Endothelial cell of umbilical vein (primary cell): Measurements from ENCODE around the gene PEX5L. TPM values are rescaled to one million over a fixed set of nuclear protein-coding genes. Genes with fewer than 3 reads are reported as not detected.

ENCODE experiments used
- BruUV-seq: library from RNA; stranded (reverse); fragments of 400-500 nt; replicated peaks from 2 replicates; lab custom pipeline; 2021; lab: Mats Ljungman, UMichigan
- CTCF ChIA-PET: fragments of 300-600, 350-600 bp; sonication (Branson Sonifier 250); formaldehyde crosslinking; loops from one replicate; lab custom pipeline; 2021; ENCODE audit warnings: antibody characterized with exemption, inconsistent platforms; lab: Charles Lee
- POLR2A ChIA-PET: fragments of 300-600, 350-600 bp; sonication (Branson Sonifier 250); formaldehyde crosslinking; loops from one replicate; lab custom pipeline; 2021; ENCODE audit warnings: antibody characterized with exemption, inconsistent platforms; lab: Charles Lee
- DNase-seq: peaks from one replicate; pipeline ENCODE4 v3.0.0-alpha.2; 2011; ENCODE audit warnings: low read depth, low spot score
- FAIRE-seq: peaks from 2 replicates; lab custom pipeline; 2011; peaks lifted over from hg19 to GRCh38; lab: Jason Lieb, UNC
- H2AFZ ChIP-seq: 2 replicates; pipeline ENCODE4 v1.6.0; 2012; ENCODE audit warnings: low read depth, low read length, control low read depth, inconsistent platforms
- H3K27ac ChIP-seq: 2 replicates; pipeline ENCODE4 v1.5.1; 2011; ENCODE audit warnings: low read depth, mild to moderate bottlenecking, control low read depth, low read length, moderate library complexity; ENCODE audit not compliant: insufficient read depth
- H3K27me3 ChIP-seq, 2 experiments: 2 replicates each; pipeline versions ENCODE4 v1.6.0 to v1.6.1; 2011; ENCODE audit warnings: low read length in 2 of 2, mixed read lengths in 1 of 2; ENCODE audit not compliant: control insufficient read depth in 2 of 2, insufficient read depth in 2 of 2
- H3K36me3 ChIP-seq, 2 experiments: 2 replicates in 1 of 2; 3 replicates in 1 of 2; pipeline ENCODE4 v1.5.1; 2011; ENCODE audit warnings: low read length in 2 of 2, mild to moderate bottlenecking in 1 of 2, moderate library complexity in 1 of 2; ENCODE audit not compliant: control insufficient read depth in 2 of 2, insufficient read depth in 2 of 2; ENCODE audit errors: extremely low read depth in 1 of 2
- H3K4me1 ChIP-seq: 3 replicates; pipeline ENCODE4 v1.5.1; 2011; ENCODE audit warnings: mild to moderate bottlenecking, low read length; ENCODE audit not compliant: control insufficient read depth, insufficient read depth; ENCODE audit errors: extremely low read depth
- H3K4me2 ChIP-seq: 2 replicates; pipeline ENCODE4 v1.6.1; 2011; ENCODE audit warnings: low read length, control low read depth, mixed read lengths; ENCODE audit not compliant: insufficient read depth
- H3K4me3 ChIP-seq, 3 experiments: fragments of 200-600 bp in 1 of 3; sonication (generic), shearing (Covaris generic) in 1 of 3; replicated peaks in 1 of 3; 2 replicates each; pipeline ENCODE4 v1.5.1; 2011 to 2016; ENCODE audit warnings: control low read depth in 3 of 3, low read length in 3 of 3, mild to moderate bottlenecking in 2 of 3, inconsistent platforms in 1 of 3, low read depth in 1 of 3, moderate library complexity in 1 of 3; ENCODE audit not compliant: insufficient read depth in 1 of 3
- H3K79me2 ChIP-seq: 2 replicates; pipeline ENCODE4 v1.6.0; 2012; ENCODE audit warnings: low read length, inconsistent platforms; ENCODE audit not compliant: control insufficient read depth, insufficient read depth
- H3K9ac ChIP-seq: replicated peaks from 2 replicates; pipeline ENCODE3; 2011; ENCODE audit warnings: low read length, control low read depth; ENCODE audit not compliant: insufficient read depth; ENCODE audit errors: extremely low read depth
- H3K9me1 ChIP-seq: replicated peaks from 3 replicates; pipeline ENCODE4 v1.6.0; 2011; ENCODE audit warnings: mild to moderate bottlenecking, low read length; ENCODE audit not compliant: control insufficient read depth, insufficient read depth; ENCODE audit errors: extremely low read depth
- H3K9me3 ChIP-seq: replicated peaks from 2 replicates; pipeline ENCODE4 v1.5.1; 2012; ENCODE audit warnings: low read length, inconsistent platforms; ENCODE audit not compliant: control insufficient read depth, insufficient read depth
- H4K20me1 ChIP-seq: replicated peaks from 2 replicates; pipeline ENCODE3; 2011; ENCODE audit warnings: mild to moderate bottlenecking, low read length; ENCODE audit not compliant: control insufficient read depth, insufficient read depth; ENCODE audit errors: extremely low read depth
- EZH2 ChIP-seq: IDR thresholded peaks from 2 replicates; pipeline ENCODE4 v1.6.1; 2012; ENCODE audit warnings: borderline replicate concordance, low read depth, mild to moderate bottlenecking, moderate library complexity, low read length, inconsistent platforms; ENCODE audit not compliant: severe bottlenecking
- FOS ChIP-seq: IDR thresholded peaks from 2 replicates; pipeline ENCODE4 v1.6.1; 2011; ENCODE audit warnings: mild to moderate bottlenecking, low read length, moderate library complexity, borderline replicate concordance; ENCODE audit not compliant: insufficient read depth
- GATA2 ChIP-seq: IDR thresholded peaks from 2 replicates; pipeline ENCODE4 v1.7.0; 2011; ENCODE audit warnings: low read depth, mild to moderate bottlenecking, moderate library complexity, mixed read lengths, low read length; ENCODE audit not compliant: insufficient read length, insufficient read depth
- JUN ChIP-seq: IDR thresholded peaks from 2 replicates; pipeline ENCODE4 v1.6.1; 2011; ENCODE audit warnings: borderline replicate concordance, low read depth; ENCODE audit not compliant: insufficient read length, insufficient read depth
- MYC ChIP-seq: IDR thresholded peaks from one replicate; pipeline ENCODE4 v1.6.1; 2011; ENCODE audit warnings: mild to moderate bottlenecking, low read depth, low read length
- POLR2A ChIP-seq: IDR thresholded peaks from 2 replicates; pipeline ENCODE4 v1.6.1; 2012; ENCODE audit warnings: low read depth, mild to moderate bottlenecking, control low read depth, low read length
- dilution Hi-C: fragments of 300-500 bp; cut with MboI; formaldehyde crosslinking; loops from one replicate; pipeline ENCODE4 v1.15.0; 2019; ENCODE audit warnings: low sequenced_read_pairs; ENCODE audit not compliant: extremely low pct_ligation_motif_present
- intact Hi-C: fragments of 100-400 bp; cut with micrococcal nuclease; formaldehyde crosslinking; loops from one replicate; pipeline ENCODE4 v1.10.0; 2022
- polyA plus RNA-seq, 4 experiments: library from polyadenylated mRNA; depleted of rRNA in 3 of 4; stranded (reverse) in 3 of 4; unstranded in 1 of 4; fragments of >200 nt; gene quantifications; 2 replicates each; pipeline versions ENCODE4 v1.2.1 to v1.2.3, GENCODE V29; 2011 to 2012; ENCODE audit warnings: missing spikeins in 1 of 4
- total RNA-seq: library from RNA; stranded (reverse); gene quantifications from 2 replicates; pipeline ENCODE4 v1.2.3, GENCODE V29; 2021
- TF ChIP-seq, protein P1 (sequence below), 2 donors: IDR thresholded peaks; 1 replicate in 1 of 2; 2 replicates in 1 of 2; pipeline ENCODE4 v1.5.1; 2011; ENCODE audit warnings: low read length in 2 of 2, mild to moderate bottlenecking in 2 of 2, moderate library complexity in 2 of 2, control low read depth in 1 of 2, inconsistent platforms in 1 of 2, low read depth in 1 of 2; ENCODE audit not compliant: insufficient read depth in 1 of 2; ENCODE audit errors: extremely low read depth in 1 of 2
- TF ChIP-seq, protein P2 (sequence below): IDR thresholded peaks from 2 replicates; pipeline ENCODE4 v1.6.1; 2011; ENCODE audit not compliant: insufficient read depth, insufficient read length

PEX5L gene
- total and polyA plus RNA-seq, 2 donors (not counting 3 experiments of a cell fraction or from before 2014, with no cell fraction given) = not detected

DNA sequence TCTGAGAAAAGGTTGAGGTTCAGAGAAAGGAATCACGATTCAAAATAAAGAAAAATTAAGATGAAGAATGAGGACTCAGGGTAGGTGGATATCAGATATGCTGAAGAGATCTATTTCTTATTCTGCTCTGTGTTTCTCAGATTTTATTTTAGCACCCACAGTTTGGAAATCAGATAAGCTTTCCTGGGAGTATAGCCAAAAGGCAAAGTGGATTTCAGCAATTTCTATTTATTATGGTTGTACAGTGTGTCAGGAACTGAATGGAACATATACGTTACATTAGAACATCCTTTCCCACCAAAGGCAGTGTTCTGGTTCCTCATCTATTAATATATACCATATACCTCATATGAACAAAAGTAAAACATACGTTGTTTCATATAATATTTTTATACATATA lies 18.9 kb downstream of the PEX5L start:
- FAIRE-seq = no peak
- CTCF ChIA-PET = no interaction called here
- BruUV-seq = no TSS peak

More for the DNA sequence above, 18.9 kb downstream of the PEX5L start:
- H3K4me2 ChIP-seq = no peak overlapping the region
- H3K4me1 ChIP-seq = no peaks in the 10 kb centered on the region
- no peak for TF ChIP-seq EZH2
- no peak for TF ChIP-seq POLR2A
- TF ChIP-seq, protein P1, sequence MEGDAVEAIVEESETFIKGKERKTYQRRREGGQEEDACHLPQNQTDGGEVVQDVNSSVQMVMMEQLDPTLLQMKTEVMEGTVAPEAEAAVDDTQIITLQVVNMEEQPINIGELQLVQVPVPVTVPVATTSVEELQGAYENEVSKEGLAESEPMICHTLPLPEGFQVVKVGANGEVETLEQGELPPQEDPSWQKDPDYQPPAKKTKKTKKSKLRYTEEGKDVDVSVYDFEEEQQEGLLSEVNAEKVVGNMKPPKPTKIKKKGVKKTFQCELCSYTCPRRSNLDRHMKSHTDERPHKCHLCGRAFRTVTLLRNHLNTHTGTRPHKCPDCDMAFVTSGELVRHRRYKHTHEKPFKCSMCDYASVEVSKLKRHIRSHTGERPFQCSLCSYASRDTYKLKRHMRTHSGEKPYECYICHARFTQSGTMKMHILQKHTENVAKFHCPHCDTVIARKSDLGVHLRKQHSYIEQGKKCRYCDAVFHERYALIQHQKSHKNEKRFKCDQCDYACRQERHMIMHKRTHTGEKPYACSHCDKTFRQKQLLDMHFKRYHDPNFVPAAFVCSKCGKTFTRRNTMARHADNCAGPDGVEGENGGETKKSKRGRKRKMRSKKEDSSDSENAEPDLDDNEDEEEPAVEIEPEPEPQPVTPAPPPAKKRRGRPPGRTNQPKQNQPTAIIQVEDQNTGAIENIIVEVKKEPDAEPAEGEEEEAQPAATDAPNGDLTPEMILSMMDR (IDR thresholded peaks at IDR 0.05; ENCODE audit: extremely low read depth in 1 of 2, insufficient read depth in 1 of 2, low read depth in 1 of 2, low read length in 2 of 2) = no peak
- TF ChIP-seq, protein P2, sequence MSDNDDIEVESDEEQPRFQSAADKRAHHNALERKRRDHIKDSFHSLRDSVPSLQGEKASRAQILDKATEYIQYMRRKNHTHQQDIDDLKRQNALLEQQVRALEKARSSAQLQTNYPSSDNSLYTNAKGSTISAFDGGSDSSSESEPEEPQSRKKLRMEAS = no peak
- TF ChIP-seq MYC = no peak
- no peak for TF ChIP-seq GATA2
- TF ChIP-seq JUN = no peak
- no peak for TF ChIP-seq FOS
- POLR2A ChIA-PET = no interaction called here
- no peaks in the 10 kb centered on the region for H3K79me2 ChIP-seq
- intact Hi-C loops (no loop called here), dilution Hi-C loops (no loop called here)
- no peaks in the 10 kb centered on the region for H3K27me3 ChIP-seq
- DNase-seq = no peak
- H3K36me3 ChIP-seq = no peaks in the 10 kb centered on the region
- no peak overlapping the region for H3K4me3 ChIP-seq
- H3K9me3 ChIP-seq = no peaks in the 10 kb centered on the region
- H3K9ac ChIP-seq = no peak overlapping the region
- H2AFZ ChIP-seq = no peak overlapping the region
- no peaks in the 10 kb centered on the region for H4K20me1 ChIP-seq
- no peak overlapping the region for H3K27ac ChIP-seq
- H3K9me1 ChIP-seq = no peaks in the 10 kb centered on the region
